ENCODE data around the gene SLC8A1. TPM values are rescaled to one million over a fixed set of nuclear protein-coding genes. Genes with fewer than 3 reads are reported as not detected.

Gene SLC8A1
- total and polyA plus RNA-seq, 10 of the 15 experiments (the other 5 are each of a cell fraction or from before 2014, with no cell fraction given), result under 0.01 to 1.2 (median 0.01) TPM; not detected in 3

GRCh38 chr2:40415391-40415790, 36.5 kb downstream of the SLC8A1 start:
- Histone ChIP-seq H3K4me3 (no peak overlapping the region), H3K9me3 (replicated peaks; ENCODE audit: control insufficient read depth, insufficient read depth, low read length) (no peaks in the 10 kb centered on the region), H3K36me3 (ENCODE audit: control insufficient read depth in 2 of 2, insufficient read depth in 2 of 2, low read length in 1 of 2) (no peaks in the 10 kb centered on the region), H3K27me3 (replicated peaks in 1 of 2; ENCODE audit: control insufficient read depth in 2 of 2, insufficient read depth in 2 of 2, low read length in 1 of 2) (no peaks in the 10 kb centered on the region; a peak in 1 of 4 replicates), H4K20me1 (ENCODE audit: control insufficient read depth, insufficient read depth) (no peaks in the 10 kb centered on the region), H3K27ac (ENCODE audit: control insufficient read depth, insufficient read depth) (no peak overlapping the region), H2AFZ (ENCODE audit: control insufficient read depth, low read depth, low read length) (no peak overlapping the region), H3K9ac (ENCODE audit: control insufficient read depth, insufficient read depth, low read length) (no peak overlapping the region), H3K79me2 (ENCODE audit: control insufficient read depth, insufficient read depth, low read length) (no peaks in the 10 kb centered on the region), H3K4me1 (ENCODE audit: control insufficient read depth, insufficient read depth, low read length) (no peaks in the 10 kb centered on the region), H3K4me2 (ENCODE audit: control insufficient read depth, insufficient read depth) (no peak overlapping the region)
- POLR2A ChIA-PET, result no interaction called here
- SMC1A ChIA-PET (ENCODE audit: uncharacterized antibody, unreplicated experiment), result interaction anchor here (0.7 kb wide), 1 partner anchor 58 kb away, joined by 3 read pairs; no protein-coding TSS in a partner anchor
- no peak for ATAC-seq
- no peak for FAIRE-seq
- WGBS (ENCODE audit: insufficient coverage, insufficient replicate concordance, low lambda C conversion rate, missing lambda C conversion rate), result 30% methylated on average over 2 of the region's 2 CpGs
- TF ChIP-seq MXI1 (IDR thresholded peaks at IDR 0.05; ENCODE audit: low read depth, low read length), result no peak
- no peak for TF ChIP-seq RAD21 (IDR thresholded peaks at IDR 0.05; ENCODE audit: insufficient read depth, low read depth, low read length)
- no peak for TF ChIP-seq NR2C1 (IDR thresholded peaks at IDR 0.05)
- TF ChIP-seq SPI1 (IDR thresholded peaks at IDR 0.05; ENCODE audit: borderline replicate concordance, insufficient read depth, low read depth, low read length), result no peak
- no peak for TF ChIP-seq TARDBP (IDR thresholded peaks at IDR 0.05; ENCODE audit: borderline replicate concordance)
- TF ChIP-seq RAD51 (IDR thresholded peaks at IDR 0.05), result no peak
- TF ChIP-seq HDAC2 (IDR thresholded peaks at IDR 0.05), result no peak
- no peak for TF ChIP-seq SUZ12 (IDR thresholded peaks at IDR 0.05; ENCODE audit: unreplicated experiment)
- no peak for TF ChIP-seq ATF3 (IDR thresholded peaks at IDR 0.05; ENCODE audit: borderline replicate concordance, extremely low read depth, low read depth, low read length)
- TF ChIP-seq EZH2 (IDR thresholded peaks at IDR 0.05; ENCODE audit: borderline replicate concordance, control insufficient read depth, low read depth, low read length), result no peak
- TF ChIP-seq POLR2A (IDR thresholded peaks at IDR 0.05; ENCODE audit: low read depth, low read length), result no peak
- no peak for TF ChIP-seq MYC (IDR thresholded peaks at IDR 0.05; ENCODE audit: insufficient read depth, insufficient read length, insufficient replicate concordance, low read length, severe bottlenecking)
- no peak for TF ChIP-seq NFYB (IDR thresholded peaks at IDR 0.05; ENCODE audit: insufficient read depth, low read depth, low read length)
- no peak for TF ChIP-seq E2F8 (IDR thresholded peaks at IDR 0.05; ENCODE audit: low read depth, partially characterized antibody)
- no peak for TF ChIP-seq BHLHE40 (IDR thresholded peaks at IDR 0.05; ENCODE audit: borderline replicate concordance in 1 of 2, low read depth in 2 of 2, low read length in 1 of 2)
- no peak for TF ChIP-seq KAT2A (conservative IDR thresholded peaks at IDR 0.05; ENCODE audit: control insufficient read depth, low read depth, low read length)
- no peak for TF ChIP-seq PML (IDR thresholded peaks at IDR 0.05; ENCODE audit: low read length)
- no peak for TF ChIP-seq CHD4 (IDR thresholded peaks at IDR 0.05)
- no peak for TF ChIP-seq SMAD5 (IDR thresholded peaks at IDR 0.05; ENCODE audit: low read depth)
- no peak for TF ChIP-seq ZNF622 (IDR thresholded peaks at IDR 0.05)
- RAD21 ChIA-PET (ENCODE audit: unreplicated experiment), result no interaction called here
- CTCF ChIA-PET, result no interaction called here
- intact Hi-C loops (cut with micrococcal nuclease; ENCODE audit: unreplicated experiment) (no loop called here), in situ Hi-C loops (cut with MboI) (no loop called here)
- BruUV-seq (replicated peaks), result no TSS peak
- no peak for DNase-seq (ENCODE audit: low read depth, low spot score)

Measured in GM12878 (cell line).